PFSK-1 (cell line): ENCODE measurements around the gene SULT2B1.
A peak's percentile ranks its signal among the peaks of the same experiment; 100 is the strongest.

ENCODE experiments used
- FOXP2 ChIP-seq: optimal IDR thresholded peaks from 2 replicates; pipeline ENCODE3; 2011; ENCODE audit warnings: borderline replicate concordance, control low read depth, inconsistent platforms; ENCODE audit not compliant: insufficient read depth; ENCODE audit errors: extremely low read length, extremely low read depth
- POLR2AphosphoS5 ChIP-seq: IDR thresholded peaks from 2 replicates; pipeline ENCODE4 v1.6.1; 2012; ENCODE audit warnings: low read depth, mild to moderate bottlenecking, control low read depth, low read length, moderate library complexity
- SIN3A ChIP-seq: IDR thresholded peaks from 2 replicates; pipeline ENCODE4 v1.6.1; 2012; ENCODE audit warnings: mild to moderate bottlenecking, low read length, moderate library complexity, borderline replicate concordance; ENCODE audit not compliant: insufficient read depth
- TAF1 ChIP-seq: IDR thresholded peaks from 2 replicates; pipeline ENCODE4 v1.6.1; 2012; ENCODE audit warnings: low read length, control low read depth, borderline replicate concordance; ENCODE audit not compliant: insufficient read depth
- TF ChIP-seq, protein P1 (sequence below), 2 experiments: IDR thresholded peaks; 2 replicates each; pipeline versions ENCODE4 v1.6.1 to v1.8.0; 2011 to 2012; ENCODE audit warnings: low read depth in 2 of 2, low read length in 2 of 2, control low read depth in 1 of 2, inconsistent platforms in 1 of 2, mild to moderate bottlenecking in 1 of 2, moderate library complexity in 1 of 2; ENCODE audit not compliant: insufficient read depth in 1 of 2

SULT2B1 gene

DNA sequence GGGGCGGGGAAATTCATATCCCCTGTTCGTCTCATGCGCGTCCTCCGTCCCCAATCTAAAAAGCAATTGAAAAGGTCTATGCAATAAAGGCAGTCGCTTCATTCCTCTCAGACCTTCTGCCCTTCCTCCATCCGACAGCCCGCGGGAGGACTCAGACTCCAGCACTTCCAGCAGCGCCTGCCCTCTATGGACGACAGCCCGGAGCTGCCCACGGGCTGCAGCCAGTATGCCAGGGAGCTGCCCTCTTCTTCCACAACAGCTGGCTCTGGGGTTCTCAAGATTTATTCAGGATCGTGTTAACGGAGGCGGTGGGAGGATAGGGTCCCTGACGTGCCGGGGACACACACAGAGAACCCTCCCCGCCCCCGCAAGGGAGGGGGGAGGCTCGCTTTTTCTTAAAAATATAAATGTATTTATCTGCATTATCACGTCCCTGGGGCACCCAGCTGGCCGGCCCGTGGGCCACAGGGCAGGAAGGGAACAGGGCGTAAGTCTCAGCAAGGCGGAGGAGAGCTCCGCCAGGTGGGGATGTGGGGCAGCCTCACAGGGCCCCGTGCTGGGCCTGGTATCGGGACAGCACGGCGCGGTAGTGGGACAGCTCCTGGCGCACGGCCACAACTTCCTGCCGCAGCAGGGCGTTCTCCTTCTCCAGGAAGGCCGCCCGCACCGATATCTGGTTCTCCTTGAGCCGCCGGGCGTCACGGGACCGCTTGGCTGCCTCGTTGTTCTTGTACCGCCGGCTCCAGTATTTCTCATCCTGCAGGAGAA is 78.5 kb downstream of the SULT2B1 start:
- TF ChIP-seq POLR2AphosphoS5 (peak; percentile 14; the same call in 1 of the 2 replicates), SIN3A (no peak)

DNA sequence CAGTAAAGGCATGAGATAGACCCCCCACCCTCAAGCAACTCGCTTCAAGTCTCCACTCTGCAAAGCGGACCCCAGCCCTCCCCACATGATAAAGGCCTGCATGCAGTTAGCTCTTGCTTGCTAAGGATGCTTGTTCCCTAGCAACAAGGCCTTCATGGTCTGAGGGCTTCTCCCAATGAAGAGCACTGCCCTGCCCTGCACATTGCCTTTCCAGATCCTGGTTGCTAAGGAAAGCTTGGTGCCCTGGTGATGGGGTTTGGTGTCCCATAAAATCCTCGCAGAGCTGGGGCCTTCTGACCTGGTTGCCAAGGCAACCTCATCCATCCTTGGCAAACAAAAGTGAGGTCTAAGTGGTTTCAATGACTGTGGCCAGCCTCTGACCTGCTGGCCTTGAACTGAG is 79.3 kb downstream of the SULT2B1 start:
- TF ChIP-seq, protein P1, sequence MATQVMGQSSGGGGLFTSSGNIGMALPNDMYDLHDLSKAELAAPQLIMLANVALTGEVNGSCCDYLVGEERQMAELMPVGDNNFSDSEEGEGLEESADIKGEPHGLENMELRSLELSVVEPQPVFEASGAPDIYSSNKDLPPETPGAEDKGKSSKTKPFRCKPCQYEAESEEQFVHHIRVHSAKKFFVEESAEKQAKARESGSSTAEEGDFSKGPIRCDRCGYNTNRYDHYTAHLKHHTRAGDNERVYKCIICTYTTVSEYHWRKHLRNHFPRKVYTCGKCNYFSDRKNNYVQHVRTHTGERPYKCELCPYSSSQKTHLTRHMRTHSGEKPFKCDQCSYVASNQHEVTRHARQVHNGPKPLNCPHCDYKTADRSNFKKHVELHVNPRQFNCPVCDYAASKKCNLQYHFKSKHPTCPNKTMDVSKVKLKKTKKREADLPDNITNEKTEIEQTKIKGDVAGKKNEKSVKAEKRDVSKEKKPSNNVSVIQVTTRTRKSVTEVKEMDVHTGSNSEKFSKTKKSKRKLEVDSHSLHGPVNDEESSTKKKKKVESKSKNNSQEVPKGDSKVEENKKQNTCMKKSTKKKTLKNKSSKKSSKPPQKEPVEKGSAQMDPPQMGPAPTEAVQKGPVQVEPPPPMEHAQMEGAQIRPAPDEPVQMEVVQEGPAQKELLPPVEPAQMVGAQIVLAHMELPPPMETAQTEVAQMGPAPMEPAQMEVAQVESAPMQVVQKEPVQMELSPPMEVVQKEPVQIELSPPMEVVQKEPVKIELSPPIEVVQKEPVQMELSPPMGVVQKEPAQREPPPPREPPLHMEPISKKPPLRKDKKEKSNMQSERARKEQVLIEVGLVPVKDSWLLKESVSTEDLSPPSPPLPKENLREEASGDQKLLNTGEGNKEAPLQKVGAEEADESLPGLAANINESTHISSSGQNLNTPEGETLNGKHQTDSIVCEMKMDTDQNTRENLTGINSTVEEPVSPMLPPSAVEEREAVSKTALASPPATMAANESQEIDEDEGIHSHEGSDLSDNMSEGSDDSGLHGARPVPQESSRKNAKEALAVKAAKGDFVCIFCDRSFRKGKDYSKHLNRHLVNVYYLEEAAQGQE (IDR thresholded peaks at IDR 0.05; ENCODE audit: insufficient read depth in 1 of 2, low read depth in 2 of 2, low read length in 2 of 2), result no peak
- no peak for TF ChIP-seq FOXP2
- TF ChIP-seq POLR2AphosphoS5, result no peak
- TF ChIP-seq TAF1, result no peak
- TF ChIP-seq SIN3A, result no peak

DNA sequence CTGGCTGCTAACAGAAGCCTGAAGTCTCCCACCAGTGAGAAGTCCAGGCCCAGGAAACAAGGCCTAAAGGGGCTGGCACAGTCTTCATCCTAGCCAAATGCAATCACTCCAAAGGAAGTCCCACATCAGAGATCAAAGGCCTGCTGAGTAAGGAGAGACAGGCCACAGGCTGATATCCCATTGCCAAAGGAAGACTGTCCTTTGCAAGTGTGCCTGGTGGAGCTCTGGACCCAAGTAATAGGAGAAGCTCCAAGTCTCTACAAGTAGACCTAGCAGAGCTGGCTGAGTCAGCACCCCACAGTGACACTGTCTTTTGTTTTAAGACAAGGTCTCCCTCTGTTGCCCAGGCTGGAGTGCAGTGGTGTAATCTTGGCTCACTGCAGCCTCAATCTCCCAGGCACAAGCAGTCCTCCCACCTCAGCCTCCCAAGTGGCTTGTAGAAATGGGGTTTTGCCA is 80.7 kb downstream of the SULT2B1 start:
- TF ChIP-seq POLR2AphosphoS5 (no peak), TAF1 (no peak), FOXP2 (no peak), SIN3A (no peak)
- TF ChIP-seq, protein P1 (IDR thresholded peaks at IDR 0.05; ENCODE audit: insufficient read depth in 1 of 2, low read depth in 2 of 2, low read length in 2 of 2), result no peak

DNA sequence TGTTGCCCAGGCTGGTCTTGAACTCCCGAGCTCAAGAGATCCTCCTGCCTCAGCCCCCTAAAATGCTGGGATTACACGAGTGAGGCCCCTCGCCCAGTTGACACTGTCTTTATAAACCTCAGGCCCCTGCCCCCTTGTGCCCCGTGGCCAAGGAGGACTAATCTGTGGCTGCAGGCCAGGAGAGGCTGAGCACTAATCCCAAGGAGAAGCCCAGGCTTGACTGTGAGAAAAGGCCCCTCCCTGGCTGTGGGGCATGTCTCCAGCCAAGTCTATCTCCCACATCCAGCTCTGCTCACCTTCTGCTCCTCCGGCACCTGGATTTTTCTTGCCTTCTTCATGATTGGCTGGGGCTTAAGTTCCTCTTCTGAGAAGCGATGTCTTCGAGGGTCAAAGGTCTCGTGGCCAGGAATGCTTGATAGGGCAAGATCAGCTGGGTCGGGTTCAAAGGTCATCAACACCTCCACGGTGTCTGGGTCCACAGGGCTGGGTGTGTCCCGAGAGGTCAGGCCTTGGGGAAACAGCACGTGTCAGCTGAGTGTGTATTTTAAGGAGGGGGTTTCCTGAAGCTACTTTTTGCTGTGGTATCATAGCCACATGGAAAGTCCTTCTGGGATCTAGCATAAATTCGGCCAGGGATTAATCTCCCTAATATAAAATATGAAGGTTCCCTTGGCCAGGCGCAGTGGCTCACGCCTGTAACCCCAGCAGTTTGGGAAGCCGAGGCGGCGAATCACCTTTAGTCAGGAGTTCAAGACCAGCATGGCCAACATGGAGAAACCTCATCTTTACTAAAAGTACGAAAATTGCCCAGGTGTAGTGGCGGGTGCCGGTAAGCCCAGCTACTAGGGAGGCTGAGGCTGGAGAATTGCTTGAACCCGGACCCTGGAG is 81.4 kb downstream of the SULT2B1 start:
- no peak for TF ChIP-seq FOXP2
- no peak for TF ChIP-seq POLR2AphosphoS5
- TF ChIP-seq SIN3A, result no peak
- TF ChIP-seq, protein P1 (IDR thresholded peaks at IDR 0.05; ENCODE audit: insufficient read depth in 1 of 2, low read depth in 2 of 2, low read length in 2 of 2), result no peak
- no peak for TF ChIP-seq TAF1

DNA sequence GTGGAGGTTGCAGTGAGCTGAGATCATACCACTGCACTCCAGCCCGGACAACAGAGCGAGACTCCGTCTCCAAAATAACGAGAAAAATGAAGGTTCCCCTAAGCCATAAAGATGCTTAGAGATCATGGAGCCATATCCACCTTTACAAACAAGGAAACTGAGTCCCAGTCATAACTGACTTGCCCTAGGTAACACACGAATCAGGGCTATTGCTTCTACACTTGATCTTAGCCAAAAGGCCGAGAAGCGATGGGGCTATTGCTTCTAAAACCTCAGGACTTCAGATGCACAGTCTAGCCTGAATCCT is 82.0 kb downstream of the SULT2B1 start:
- TF ChIP-seq FOXP2, result no peak
- TF ChIP-seq, protein P1 (IDR thresholded peaks at IDR 0.05; ENCODE audit: insufficient read depth in 1 of 2, low read depth in 2 of 2, low read length in 2 of 2), result no peak
